HFFc6 (cell line): ENCODE results near the gene NAB1. TPM values are rescaled to one million over a fixed set of nuclear protein-coding genes. Genes with fewer than 3 reads are reported as not detected.

ENCODE experiments used
- DNase-seq: peaks from one replicate; pipeline ENCODE4 v3.0.0-alpha.2; 2018
- H3K27ac Mint-ChIP-seq: 2 replicates; pipeline ENCODE4 v1.8.0; 2020; ENCODE audit warnings: mild to moderate bottlenecking, mixed read lengths
- H3K27me3 Mint-ChIP-seq: 2 replicates; pipeline ENCODE4 v1.8.0; 2021; ENCODE audit warnings: mild to moderate bottlenecking, moderate library complexity, mixed read lengths; ENCODE audit not compliant: insufficient read depth
- H3K36me3 Mint-ChIP-seq: 2 replicates; pipeline ENCODE4 v1.8.0; 2021; ENCODE audit warnings: low read depth, mixed read lengths
- H3K4me1 Mint-ChIP-seq: 2 replicates; pipeline ENCODE4 v1.8.0; 2020; ENCODE audit warnings: low read depth, mixed read lengths
- H3K4me3 Mint-ChIP-seq: 2 replicates; pipeline ENCODE4 v1.8.0; 2020; ENCODE audit warnings: mild to moderate bottlenecking, moderate library complexity, mixed read lengths
- H3K9me3 Mint-ChIP-seq: 2 replicates; pipeline ENCODE4 v1.8.0; 2020; ENCODE audit warnings: mild to moderate bottlenecking, mixed read lengths
- CTCF ChIP-seq: fragments of 200-600 bp; sonication (generic); IDR thresholded peaks from 2 replicates; pipeline ENCODE4 v1.5.0; 2021; ENCODE audit warnings: antibody characterized with exemption, mild to moderate bottlenecking
- total RNA-seq, 6 experiments: library from RNA; stranded (reverse); fragmentation: NEBNext Ultra II Directional; extraction: Animal tissue kit (Norgen Biotek cat#: 25700); gene quantifications; 2 replicates in 1 of 6; 3 replicates in 5 of 6; pipeline ENCODE4 v1.2.3, GENCODE V29; 2021

The NAB1 gene
- total RNA-seq, 6 experiments from 2014 or later: 14.3 to 30.1 (median 25.5) TPM

DNA sequence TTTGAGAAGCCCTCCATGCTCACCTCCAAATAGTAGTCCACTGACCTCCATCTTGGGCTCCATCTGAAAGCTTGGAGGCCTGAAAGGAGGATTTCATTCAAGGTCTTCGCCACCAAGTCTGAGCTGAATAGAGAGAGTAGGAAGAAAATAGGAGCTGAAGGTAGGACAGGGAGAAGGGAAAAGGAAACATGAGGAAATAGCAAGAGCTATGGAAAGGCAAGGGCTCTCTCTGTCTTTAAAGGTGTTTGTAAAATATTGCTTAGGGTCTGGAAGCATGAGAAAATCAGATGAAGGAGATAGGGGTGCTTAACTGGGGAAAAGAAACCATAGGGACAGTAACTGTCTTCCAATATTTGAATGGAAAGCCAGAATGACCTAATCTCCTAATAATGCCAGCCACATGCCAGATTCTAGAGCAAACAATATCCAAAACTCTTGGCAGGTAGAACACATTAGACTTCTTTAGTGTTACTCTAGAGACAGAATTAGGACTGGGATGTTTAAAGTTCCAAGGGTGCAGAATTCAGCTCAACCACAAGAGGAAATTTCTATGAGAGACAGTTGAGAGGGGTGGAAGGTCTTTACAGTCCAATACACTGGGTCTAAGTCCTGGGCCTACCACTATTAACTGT, 67.4 kb downstream of the NAB1 start:
- TF ChIP-seq CTCF: no peak

GRCh38 chr2:190717306-190717705, 68.4 kb downstream of the NAB1 start:
- no peak for TF ChIP-seq CTCF
- no peak overlapping the region for H3K4me3 Mint-ChIP-seq
- no peaks in the 10 kb centered on the region for H3K36me3 Mint-ChIP-seq
- no peaks in the 10 kb centered on the region for H3K9me3 Mint-ChIP-seq
- no peak overlapping the region for H3K27ac Mint-ChIP-seq
- DNase-seq: no peak
- peaks cover 36% of the 10 kb centered on the region for H3K4me1 Mint-ChIP-seq
- no peaks in the 10 kb centered on the region; the same call in 1 of the 2 replicates for H3K27me3 Mint-ChIP-seq

More for the DNA sequence above, 67.4 kb downstream of the NAB1 start:
- H3K4me3 Mint-ChIP-seq: no peak overlapping the region
- no peak overlapping the region for H3K27ac Mint-ChIP-seq
- H3K27me3 Mint-ChIP-seq: no peaks in the 10 kb centered on the region
- DNase-seq: no peak
- no peaks in the 10 kb centered on the region for H3K36me3 Mint-ChIP-seq
- no peaks in the 10 kb centered on the region for H3K9me3 Mint-ChIP-seq
- H3K4me1 Mint-ChIP-seq: peaks cover 36% of the 10 kb centered on the region

DNA sequence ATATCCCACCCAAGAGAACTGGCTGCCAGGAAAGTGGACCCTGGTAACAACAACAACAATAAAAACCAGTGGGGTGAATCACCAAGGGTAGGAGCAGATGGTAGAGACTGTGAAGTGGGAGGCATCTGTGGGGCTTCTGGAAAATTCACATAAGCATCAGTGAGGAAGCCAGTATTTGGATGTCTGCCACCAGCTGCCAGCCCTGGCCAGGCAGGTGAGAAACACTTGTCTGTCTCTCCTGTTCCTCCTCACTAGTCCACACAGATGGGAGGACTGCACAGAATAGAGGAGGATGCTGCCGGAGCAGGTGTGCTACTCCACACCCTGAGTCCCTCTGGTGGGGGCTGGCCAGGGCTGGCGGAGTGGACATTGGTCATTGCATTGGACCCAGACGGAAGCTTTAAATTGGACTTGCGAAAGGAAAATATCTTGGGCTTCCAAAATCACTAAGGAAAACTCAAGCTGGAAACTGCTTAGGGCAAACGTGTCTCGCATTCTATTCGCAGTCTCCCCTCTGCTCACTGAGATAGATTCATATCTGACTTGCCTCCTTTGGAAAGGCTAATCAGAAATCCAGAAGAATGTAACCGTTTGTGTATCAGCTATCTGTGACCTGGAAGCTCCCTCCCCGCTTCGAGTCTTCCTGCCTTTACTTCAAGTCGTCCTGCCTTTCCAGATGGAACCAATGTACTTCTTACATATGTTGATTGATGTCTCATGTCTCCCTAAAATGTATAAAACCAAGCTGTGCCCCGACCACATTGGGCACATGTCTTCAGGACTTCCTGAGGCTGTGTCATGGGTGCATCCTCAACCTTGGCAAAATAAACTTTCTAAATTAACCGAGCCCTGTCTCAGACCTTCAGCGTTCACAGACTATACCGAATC, 69.1 kb downstream of the NAB1 start:
- H3K36me3 Mint-ChIP-seq: no peaks in the 10 kb centered on the region
- H3K4me3 Mint-ChIP-seq: no peak overlapping the region
- no peaks in the 10 kb centered on the region for H3K9me3 Mint-ChIP-seq
- peaks cover 36% of the 10 kb centered on the region for H3K4me1 Mint-ChIP-seq
- no peak for TF ChIP-seq CTCF
- H3K27ac Mint-ChIP-seq: no peak overlapping the region
- no peaks in the 10 kb centered on the region; the same call in 1 of the 2 replicates for H3K27me3 Mint-ChIP-seq
- DNase-seq: no peak

DNA sequence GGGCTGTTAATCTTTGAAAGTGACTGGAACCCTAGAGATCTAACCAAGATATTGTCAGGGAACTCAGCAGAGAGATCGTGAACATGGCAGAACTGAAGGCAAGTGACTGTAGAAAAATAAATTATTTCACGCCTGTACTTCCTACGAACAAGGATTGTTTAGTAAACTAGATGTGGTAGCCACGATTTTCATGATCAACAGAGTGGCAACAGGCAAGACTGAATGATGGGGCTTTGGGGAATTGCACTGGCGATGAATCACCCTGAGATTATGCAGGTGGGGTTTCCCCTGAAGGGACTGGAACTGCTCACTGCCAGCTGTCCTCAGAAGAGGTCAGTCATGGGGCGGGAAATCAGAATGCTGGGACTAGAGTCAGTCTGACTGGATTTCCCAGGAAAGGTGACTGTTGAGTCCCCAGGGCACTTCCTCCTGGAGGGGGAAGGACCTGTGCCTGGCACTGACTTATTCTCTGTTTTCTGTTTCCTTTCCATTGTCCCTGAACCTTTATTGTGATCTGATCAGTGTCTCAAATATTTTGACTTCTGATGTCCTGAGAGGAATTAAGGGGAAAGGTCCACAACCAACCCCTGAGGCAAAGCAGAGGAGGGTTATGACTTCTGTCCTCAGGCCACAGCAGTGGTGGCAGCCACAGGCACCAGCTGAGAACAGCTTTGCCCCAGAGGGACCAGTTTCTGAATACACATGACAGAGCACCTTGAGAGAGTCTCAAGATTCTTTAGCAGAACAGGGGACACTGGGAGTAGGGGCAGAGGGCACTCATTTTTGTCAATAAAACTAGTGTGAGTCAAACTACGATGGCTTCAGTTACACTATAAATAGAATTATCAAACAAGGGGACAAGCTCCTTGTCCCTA, 70.0 kb downstream of the NAB1 start:
- DNase-seq: peak; percentile 43
- Mint-ChIP-seq H3K27me3 (peaks cover 2% of the 10 kb centered on the region; the same call in 1 of the 2 replicates), H3K4me3 (no peak overlapping the region), H3K36me3 (no peaks in the 10 kb centered on the region), H3K9me3 (no peaks in the 10 kb centered on the region), H3K27ac (no peak overlapping the region), H3K4me1 (peaks cover 28% of the 10 kb centered on the region)
- TF ChIP-seq CTCF: no peak

GRCh38 chr2:190720276-190720675, 71.4 kb downstream of the NAB1 start:
- Mint-ChIP-seq H3K36me3 (no peaks in the 10 kb centered on the region), H3K9me3 (no peaks in the 10 kb centered on the region), H3K27me3 (peaks cover 4% of the 10 kb centered on the region; the same call in 1 of the 2 replicates), H3K4me1 (peaks cover 28% of the 10 kb centered on the region), H3K4me3 (no peak overlapping the region), H3K27ac (no peak overlapping the region)
- no peak for TF ChIP-seq CTCF
- no peak for DNase-seq
